ENCODE measurements around the gene SEC16A. TPM values are rescaled to one million over a fixed set of nuclear protein-coding genes. Genes with fewer than 3 reads are reported as not detected.

SEC16A gene
- total RNA-seq, 1 experiment from 2014 or later: 56.4 TPM

- H4K5ac ChIP-seq (ENCODE audit: insufficient read length, low read depth, low read length): no peak overlapping the region
- H3K9me3 ChIP-seq (ENCODE audit: control insufficient read depth, low read depth, low read length): no peaks in the 10 kb centered on the region
- Mint-ChIP-seq H3K9me3 (no peaks in the 10 kb centered on the region), H3K4me3 (no peak overlapping the region), H3K27me3 (ENCODE audit: low read depth) (no peaks in the 10 kb centered on the region), H3K36me3 (ENCODE audit: insufficient read depth in 1 of 3, low read depth in 3 of 3) (peaks cover 9 to 70% (median 60%) of the 10 kb centered on the region in 3 experiments; a peak in 6 of 7 replicates), H3K4me1 (no peaks in the 10 kb centered on the region), H3K27ac (no peak overlapping the region)
- no peaks in the 10 kb centered on the region for H3K27me3 ChIP-seq (ENCODE audit: insufficient read depth, low read length)
- H3T11ph ChIP-seq (ENCODE audit: low read length): no peak overlapping the region
- no peak overlapping the region for H3K4me2 ChIP-seq (ENCODE audit: insufficient read depth, insufficient read length, low read length)
- H3K79me2 ChIP-seq (ENCODE audit: insufficient read depth, low read length): no peaks in the 10 kb centered on the region
- no peaks in the 10 kb centered on the region for H3K23me2 ChIP-seq (ENCODE audit: insufficient read length, low read depth, low read length, poor library complexity, severe bottlenecking)
- no peak overlapping the region for H2BK15ac ChIP-seq (ENCODE audit: low read depth, low read length)
- H3K4me1 ChIP-seq (ENCODE audit: insufficient read depth, low read length): no peaks in the 10 kb centered on the region
- no peak overlapping the region for H4K91ac ChIP-seq (ENCODE audit: insufficient read length, low read depth, low read length)
- no peak overlapping the region for H2BK120ac ChIP-seq (ENCODE audit: low read depth, low read length, poor library complexity, severe bottlenecking)
- H3K18ac ChIP-seq (ENCODE audit: insufficient read length, low read depth, low read length): no peak overlapping the region
- H3K23ac ChIP-seq (ENCODE audit: insufficient read length, low read depth, low read length): no peak overlapping the region
- H3K56ac ChIP-seq (ENCODE audit: insufficient read length, low read depth, low read length): no peak overlapping the region
- DNase-seq: no peak
- TF ChIP-seq CTCF (conservative IDR thresholded peaks at IDR 0.05): no peak
- H2BK5ac ChIP-seq (ENCODE audit: insufficient read length, low read length): no peak overlapping the region
- no CpG with 5 or more reads among the region's 68 CpGs for WGBS (ENCODE audit: extremely low coverage, insufficient read length, low lambda C conversion rate)
- H3K79me1 ChIP-seq (ENCODE audit: insufficient read depth, low read depth, low read length, poor library complexity, severe bottlenecking): no peaks in the 10 kb centered on the region
- H3K9ac ChIP-seq (ENCODE audit: extremely low read depth, insufficient read length, low read length): no peak overlapping the region
- no peak overlapping the region for H2AK5ac ChIP-seq (ENCODE audit: insufficient read length, low read length)
- no peak overlapping the region for H2BK12ac ChIP-seq (ENCODE audit: insufficient read length, low read depth, low read length)
- no peak overlapping the region for H2AFZ ChIP-seq (ENCODE audit: low read length)
- no peak overlapping the region for H2BK20ac ChIP-seq (ENCODE audit: low read depth, low read length, poor library complexity, severe bottlenecking)
- H3K14ac ChIP-seq (ENCODE audit: insufficient read depth, low read length): no peak overlapping the region; the same call in 1 of the 2 replicates
- no peaks in the 10 kb centered on the region for H4K20me1 ChIP-seq (ENCODE audit: control insufficient read depth, insufficient read depth, insufficient read length)
- no peak overlapping the region for H3K4ac ChIP-seq (ENCODE audit: low read depth, low read length)
- no peak overlapping the region for H3K27ac ChIP-seq (ENCODE audit: insufficient read length, low read depth, low read length)
- H4K8ac ChIP-seq (replicated peaks; ENCODE audit: insufficient read length, low read depth, low read length): no peak overlapping the region
Observed at GRCh38 chr9:136504512-136505348, 21.9 kb upstream of the SEC16A start.
